SU-DHL-6 (cell line): Measurements from ENCODE around the gene ISYNA1.

ENCODE experiments used
- EZH2phosphoT487 ChIP-seq: fragments of 200-600 bp; sonication (generic), shearing (Covaris generic); conservative IDR thresholded peaks from 2 replicates; pipeline ENCODE4 v1.6.1; 2018; ENCODE audit warnings: mild to moderate bottlenecking, antibody characterized with exemption, low read length, moderate library complexity, mixed read lengths
- TF ChIP-seq, protein P1 (sequence below): fragments of 200-600 bp; sonication (generic); IDR thresholded peaks from one replicate; pipeline ENCODE4 v1.5.1; 2017; ENCODE audit warnings: antibody characterized with exemption, mild to moderate bottlenecking, low read length, moderate library complexity; ENCODE audit not compliant: insufficient read depth, poor library complexity, severe bottlenecking

DNA sequence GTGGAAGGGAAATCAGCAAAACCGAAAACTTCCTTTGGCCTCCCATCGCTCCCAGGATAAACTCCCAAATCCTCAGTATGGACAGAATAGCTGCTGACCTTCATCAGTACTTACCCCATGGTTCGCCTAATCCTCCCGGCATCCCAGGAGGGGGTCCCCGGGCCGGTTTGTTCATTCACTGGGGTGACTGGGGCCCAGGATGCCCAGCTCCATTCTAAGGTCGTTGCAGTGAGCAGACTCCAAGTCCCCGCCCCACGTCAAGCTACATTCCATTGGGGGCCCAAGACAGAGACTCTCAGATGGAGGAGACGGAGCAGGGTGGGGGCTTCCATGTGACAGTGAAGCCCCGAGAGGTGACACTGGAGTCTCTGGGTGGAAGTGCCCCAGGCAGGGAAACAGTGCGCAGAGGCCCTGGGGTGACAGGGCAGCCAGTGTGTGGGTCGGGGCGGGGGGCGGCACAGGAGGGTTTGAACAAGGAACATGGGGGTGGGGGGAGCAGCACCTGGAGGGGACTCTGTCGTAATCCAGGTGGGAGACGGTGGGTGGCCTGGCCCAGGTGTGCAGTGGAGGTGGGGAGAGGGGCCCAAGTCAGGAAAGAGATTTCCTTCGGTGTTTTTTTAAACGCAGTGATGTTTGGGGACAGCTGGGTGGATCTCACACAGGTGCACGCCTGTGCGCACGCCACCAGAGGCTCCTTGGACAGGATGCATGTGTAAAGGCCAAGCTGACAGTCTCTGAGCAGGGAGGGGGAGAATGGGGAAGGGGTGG, 13.6 kb downstream of the ISYNA1 start:
- TF ChIP-seq, protein P1, sequence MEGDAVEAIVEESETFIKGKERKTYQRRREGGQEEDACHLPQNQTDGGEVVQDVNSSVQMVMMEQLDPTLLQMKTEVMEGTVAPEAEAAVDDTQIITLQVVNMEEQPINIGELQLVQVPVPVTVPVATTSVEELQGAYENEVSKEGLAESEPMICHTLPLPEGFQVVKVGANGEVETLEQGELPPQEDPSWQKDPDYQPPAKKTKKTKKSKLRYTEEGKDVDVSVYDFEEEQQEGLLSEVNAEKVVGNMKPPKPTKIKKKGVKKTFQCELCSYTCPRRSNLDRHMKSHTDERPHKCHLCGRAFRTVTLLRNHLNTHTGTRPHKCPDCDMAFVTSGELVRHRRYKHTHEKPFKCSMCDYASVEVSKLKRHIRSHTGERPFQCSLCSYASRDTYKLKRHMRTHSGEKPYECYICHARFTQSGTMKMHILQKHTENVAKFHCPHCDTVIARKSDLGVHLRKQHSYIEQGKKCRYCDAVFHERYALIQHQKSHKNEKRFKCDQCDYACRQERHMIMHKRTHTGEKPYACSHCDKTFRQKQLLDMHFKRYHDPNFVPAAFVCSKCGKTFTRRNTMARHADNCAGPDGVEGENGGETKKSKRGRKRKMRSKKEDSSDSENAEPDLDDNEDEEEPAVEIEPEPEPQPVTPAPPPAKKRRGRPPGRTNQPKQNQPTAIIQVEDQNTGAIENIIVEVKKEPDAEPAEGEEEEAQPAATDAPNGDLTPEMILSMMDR, result no peak
- no peak for TF ChIP-seq EZH2phosphoT487
